ENCODE measurements around the gene IGF2.

- peak; percentile 77 to 92 (median 89) for TF ChIP-seq CTCF (IDR thresholded peaks at IDR 0.05)
- no peak for TF ChIP-seq POLR2A (IDR thresholded peaks at IDR 0.05)
Measured at GRCh38 chr11:2151500-2152257, 12.5 kb upstream of the IGF2 start.

All from Peyer's patch (tissue), 4 donors.